ENCODE measurements around the gene CLSTN3. TPM values are rescaled to one million over a fixed set of nuclear protein-coding genes. Genes with fewer than 3 reads are reported as not detected.

Gene CLSTN3
- total and polyA plus RNA-seq, 4 donors: 30.8 to 74.2 (median 37.0) TPM

DNA sequence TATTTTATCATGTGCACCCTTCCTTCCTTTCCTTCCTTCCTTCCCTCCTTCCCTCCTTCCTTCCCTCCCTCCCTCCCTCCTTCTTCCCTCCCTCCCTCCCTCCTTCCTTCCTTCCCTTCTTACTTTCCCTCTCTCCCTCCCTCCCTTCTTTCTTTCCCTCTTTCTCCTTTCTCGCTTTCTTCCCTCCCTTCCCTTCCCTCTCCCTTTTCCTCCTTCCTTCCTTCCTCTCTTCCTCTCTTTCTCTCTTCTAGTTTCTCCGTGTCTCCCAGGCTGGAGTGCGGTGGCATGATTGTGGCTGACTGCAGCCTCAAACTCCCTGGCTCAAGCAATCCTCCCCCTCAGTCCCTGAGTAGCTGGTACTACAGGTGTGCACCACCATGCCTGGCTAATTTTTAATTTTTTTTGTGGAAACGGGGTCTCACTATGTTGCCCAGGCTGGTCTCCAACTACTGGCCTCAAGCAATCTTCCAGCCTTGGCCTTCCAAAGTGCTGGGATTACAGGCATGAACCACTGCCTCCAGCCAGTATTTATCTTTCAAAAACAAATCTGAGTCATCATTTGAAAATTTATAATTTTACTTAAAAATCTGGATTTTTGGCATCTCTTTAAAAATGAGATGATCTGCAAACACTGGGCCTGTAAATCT lies 29.0 kb upstream of the CLSTN3 start:
- no peak overlapping the region for H3K4me3 ChIP-seq
- H3K9me3 ChIP-seq (ENCODE audit: control insufficient read depth in 4 of 4, insufficient read depth in 3 of 4, low read length in 3 of 4): no peaks in the 10 kb centered on the region
- H3K4me1 ChIP-seq (ENCODE audit: control insufficient read depth in 5 of 5, insufficient read depth in 5 of 5, low read length in 5 of 5): no peaks in the 10 kb centered on the region
- peaks cover 0 to 21% (median 13%) of the 10 kb centered on the region in 4 donors for H3K36me3 ChIP-seq (ENCODE audit: control insufficient read depth in 4 of 4, insufficient read depth in 4 of 4, low read length in 4 of 4)
- DNase-seq: no peak
- H3K27ac ChIP-seq (ENCODE audit: low read depth in 1 of 2, low read length in 1 of 2): no peak overlapping the region
- H3K9ac ChIP-seq (ENCODE audit: insufficient read depth in 1 of 2, low read length in 2 of 2): no peak overlapping the region
- WGBS, 2 donors: 94 to 95% methylated on average over 4 of the region's 4 CpGs
- TF ChIP-seq, protein P1, sequence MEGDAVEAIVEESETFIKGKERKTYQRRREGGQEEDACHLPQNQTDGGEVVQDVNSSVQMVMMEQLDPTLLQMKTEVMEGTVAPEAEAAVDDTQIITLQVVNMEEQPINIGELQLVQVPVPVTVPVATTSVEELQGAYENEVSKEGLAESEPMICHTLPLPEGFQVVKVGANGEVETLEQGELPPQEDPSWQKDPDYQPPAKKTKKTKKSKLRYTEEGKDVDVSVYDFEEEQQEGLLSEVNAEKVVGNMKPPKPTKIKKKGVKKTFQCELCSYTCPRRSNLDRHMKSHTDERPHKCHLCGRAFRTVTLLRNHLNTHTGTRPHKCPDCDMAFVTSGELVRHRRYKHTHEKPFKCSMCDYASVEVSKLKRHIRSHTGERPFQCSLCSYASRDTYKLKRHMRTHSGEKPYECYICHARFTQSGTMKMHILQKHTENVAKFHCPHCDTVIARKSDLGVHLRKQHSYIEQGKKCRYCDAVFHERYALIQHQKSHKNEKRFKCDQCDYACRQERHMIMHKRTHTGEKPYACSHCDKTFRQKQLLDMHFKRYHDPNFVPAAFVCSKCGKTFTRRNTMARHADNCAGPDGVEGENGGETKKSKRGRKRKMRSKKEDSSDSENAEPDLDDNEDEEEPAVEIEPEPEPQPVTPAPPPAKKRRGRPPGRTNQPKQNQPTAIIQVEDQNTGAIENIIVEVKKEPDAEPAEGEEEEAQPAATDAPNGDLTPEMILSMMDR (IDR thresholded peaks at IDR 0.05; ENCODE audit: control extremely low read depth, extremely low read depth): no peak
- no peak for ATAC-seq (ENCODE audit: insufficient read depth, low FRiP score)
- no peaks in the 10 kb centered on the region for H3K27me3 ChIP-seq (ENCODE audit: control insufficient read depth in 3 of 3, insufficient read depth in 3 of 3, low read length in 2 of 3)

DNA sequence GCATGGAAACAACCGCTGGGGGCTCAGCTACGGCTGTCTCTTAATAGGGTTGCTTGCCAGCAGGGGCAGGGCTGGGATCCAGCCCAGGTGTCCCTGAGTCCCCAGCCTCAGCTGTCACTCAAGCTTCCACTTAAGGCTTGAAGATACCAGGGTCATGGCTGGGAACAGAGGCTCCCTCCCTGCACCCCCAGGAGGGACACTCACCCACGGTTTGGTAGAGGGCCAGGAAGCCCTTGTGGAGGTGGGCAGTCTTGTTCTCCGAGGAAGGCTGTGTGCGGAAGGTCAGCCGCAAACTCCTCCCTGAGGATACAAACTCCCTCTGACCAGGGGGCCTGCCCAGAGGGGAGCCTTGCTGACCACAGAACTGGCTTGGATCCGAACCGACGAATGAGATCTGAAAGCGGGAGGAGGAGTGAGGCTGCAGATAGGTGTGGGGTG lies 28.5 kb upstream of the CLSTN3 start:
- TF ChIP-seq, protein P1 (IDR thresholded peaks at IDR 0.05; ENCODE audit: control extremely low read depth, extremely low read depth): no peak
- peaks cover 0 to 21% (median 13%) of the 10 kb centered on the region in 4 donors for H3K36me3 ChIP-seq (ENCODE audit: control insufficient read depth in 4 of 4, insufficient read depth in 4 of 4, low read length in 4 of 4)
- 85 to 88% methylated on average over 10 of the region's 10 CpGs for WGBS, 2 donors
- no peaks in the 10 kb centered on the region for H3K4me1 ChIP-seq (ENCODE audit: control insufficient read depth in 5 of 5, insufficient read depth in 5 of 5, low read length in 5 of 5)
- H3K27ac ChIP-seq (ENCODE audit: low read depth in 1 of 2, low read length in 1 of 2): no peak overlapping the region
- no peaks in the 10 kb centered on the region for H3K27me3 ChIP-seq (ENCODE audit: control insufficient read depth in 3 of 3, insufficient read depth in 3 of 3, low read length in 2 of 3)
- H3K4me3 ChIP-seq: no peak overlapping the region
- H3K9ac ChIP-seq (ENCODE audit: insufficient read depth in 1 of 2, low read length in 2 of 2): no peak overlapping the region
- no peak for DNase-seq
- H3K9me3 ChIP-seq (ENCODE audit: control insufficient read depth in 4 of 4, insufficient read depth in 3 of 4, low read length in 3 of 4): no peaks in the 10 kb centered on the region
- ATAC-seq (ENCODE audit: insufficient read depth, low FRiP score): no peak

DNA sequence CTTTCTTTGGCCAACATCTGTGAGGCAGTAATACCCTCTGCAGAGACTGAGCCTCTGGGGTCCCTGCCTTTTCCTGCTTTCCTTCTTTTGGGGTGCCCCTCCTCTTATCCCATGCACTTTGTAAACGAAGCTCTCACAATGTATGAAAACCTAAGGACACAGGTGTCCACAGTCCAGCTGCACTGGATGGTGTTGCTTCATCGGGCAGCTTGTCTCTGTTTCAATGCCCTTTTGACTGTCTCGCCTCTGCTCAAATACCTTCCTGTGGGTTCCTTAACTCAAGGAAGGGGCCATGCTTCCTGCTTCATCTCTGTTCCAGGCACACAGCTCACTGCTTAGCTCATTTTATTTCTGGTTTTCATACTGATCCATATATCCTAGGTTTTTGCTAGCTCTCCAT lies 27.6 kb upstream of the CLSTN3 start:
- H3K27ac ChIP-seq (ENCODE audit: low read depth in 1 of 2, low read length in 1 of 2): no peak overlapping the region
- peaks cover 0 to under 1% (median 0%) of the 10 kb centered on the region in 5 donors for H3K4me1 ChIP-seq (ENCODE audit: control insufficient read depth in 5 of 5, insufficient read depth in 5 of 5, low read length in 5 of 5)
- TF ChIP-seq, protein P1 (IDR thresholded peaks at IDR 0.05; ENCODE audit: control extremely low read depth, extremely low read depth): no peak
- no peaks in the 10 kb centered on the region for H3K27me3 ChIP-seq (ENCODE audit: control insufficient read depth in 3 of 3, insufficient read depth in 3 of 3, low read length in 2 of 3)
- no peak overlapping the region for H3K9ac ChIP-seq (ENCODE audit: insufficient read depth in 1 of 2, low read length in 2 of 2)
- peaks cover 0 to 21% (median 13%) of the 10 kb centered on the region in 4 donors for H3K36me3 ChIP-seq (ENCODE audit: control insufficient read depth in 4 of 4, insufficient read depth in 4 of 4, low read length in 4 of 4)
- no peak for ATAC-seq (ENCODE audit: insufficient read depth, low FRiP score)
- WGBS, 2 donors: 50 to 73% methylated on average over 3 of the region's 3 CpGs
- DNase-seq: no peak
- H3K4me3 ChIP-seq: no peak overlapping the region
- H3K9me3 ChIP-seq (ENCODE audit: control insufficient read depth in 4 of 4, insufficient read depth in 3 of 4, low read length in 3 of 4): no peaks in the 10 kb centered on the region

All from lung (tissue), 12 donors.